Measurements from ENCODE around the gene NSMF.
"Not testable (repeated sequence)": the region's sequence is repeated elsewhere in the genome, so short reads cannot be mapped to it uniquely, and the experiment has no call there.

The NSMF gene

GRCh38 chr9:137474271-137474670, 15.1 kb upstream of the NSMF start:
- DNase-seq: no peak

GRCh38 chr9:137470785-137471184, 11.7 kb upstream of the NSMF start:
- DNase-seq: no peak

GRCh38 chr9:137467896-137468295, 8.8 kb upstream of the NSMF start:
- no peak for DNase-seq

GRCh38 chr9:137467161-137467581, 8.0 kb upstream of the NSMF start:
- DNase-seq: no peak

- DNase-seq: not testable (repeated sequence)
Observed at GRCh38 chr9:137466389-137467085, 7.4 kb upstream of the NSMF start.

- DNase-seq: no peak
Observed at GRCh38 chr9:137465720-137466388, 6.7 kb upstream of the NSMF start.

- no peak for DNase-seq
Observed at GRCh38 chr9:137465000-137465719, 6.0 kb upstream of the NSMF start.

GRCh38 chr9:137464291-137464999, 5.3 kb upstream of the NSMF start:
- DNase-seq: no peak

GRCh38 chr9:137463931-137464290, 4.8 kb upstream of the NSMF start:
- DNase-seq: no peak

- DNase-seq: no peak
Observed at GRCh38 chr9:137462986-137463930, 4.1 kb upstream of the NSMF start.

- DNase-seq: no peak
Observed at GRCh38 chr9:137462396-137462985, 3.4 kb upstream of the NSMF start.

GRCh38 chr9:137461663-137462395, 2.7 kb upstream of the NSMF start:
- DNase-seq: peak; percentile 87

- no peak for DNase-seq
Observed at GRCh38 chr9:137461316-137461662, 2.2 kb upstream of the NSMF start.

- DNase-seq: no peak
Observed at GRCh38 chr9:137460363-137461315, 1.5 kb upstream of the NSMF start.

- DNase-seq: no peak
Observed at GRCh38 chr9:137459601-137460362, 648 bp upstream of the NSMF start.

- DNase-seq: no peak
Observed at GRCh38 chr9:137458194-137459151, 661 bp downstream of the NSMF start.

- no peak for DNase-seq
Observed at GRCh38 chr9:137457406-137458193, 1.5 kb downstream of the NSMF start.
